Breast epithelium (tissue), 4 donors: ENCODE data around the gene RSU1. TPM values are rescaled to one million over a fixed set of nuclear protein-coding genes. Genes with fewer than 3 reads are reported as not detected.

ENCODE experiments used
- DNase-seq, 2 donors: peaks; one replicate each; pipeline ENCODE4 v3.0.0-alpha.2; 2019; ENCODE audit warnings: low spot score in 2 of 2
- H3K27ac ChIP-seq, 2 donors: fragments of 200-600 bp; sonication (generic) in 1 of 2; one replicate each; pipeline ENCODE4 v1.5.1; 2016 to 2019; ENCODE audit warnings: mild to moderate bottlenecking in 1 of 2
- H3K27me3 ChIP-seq, 2 donors: fragments of 200-600 bp; sonication (generic) in 1 of 2; one replicate each; pipeline versions ENCODE4 v1.5.1 to v1.6.0; 2017 to 2019; ENCODE audit warnings: control low read depth in 1 of 2, mild to moderate bottlenecking in 1 of 2
- H3K36me3 ChIP-seq: fragments of 200-600 bp; one replicate; pipeline ENCODE4 v1.5.1; 2019
- H3K4me1 ChIP-seq, 2 donors: fragments of 200-600 bp; sonication (generic); one replicate each; pipeline ENCODE4 v1.5.1; 2016 to 2019; ENCODE audit warnings: control low read depth in 1 of 2
- H3K4me3 ChIP-seq, 3 donors: fragments of 200-600 bp; sonication (generic); 1 replicate in 2 of 3; 2 replicates in 1 of 3; pipeline ENCODE4 v1.5.1; 2016 to 2019; ENCODE audit warnings: mild to moderate bottlenecking in 3 of 3, moderate library complexity in 2 of 3
- H3K9me3 ChIP-seq, 2 donors: fragments of 200-600 bp; sonication (generic) in 1 of 2; one replicate each; pipeline ENCODE4 v1.5.1; 2016 to 2019; ENCODE audit warnings: control low read depth in 1 of 2
- POLR2A ChIP-seq: fragments of 450-650 bp; IDR thresholded peaks from one replicate; pipeline ENCODE4 v1.6.1; 2016; ENCODE audit warnings: antibody characterized with exemption, mild to moderate bottlenecking, moderate library complexity
- POLR2AphosphoS5 ChIP-seq, 3 donors: sonication (generic); formaldehyde crosslinking; IDR thresholded peaks; one replicate each; pipeline ENCODE4 v1.6.1; 2017; ENCODE audit warnings: antibody characterized with exemption in 3 of 3
- intact Hi-C: fragments of 100-400 bp; cut with DNase I; formaldehyde crosslinking; loops from one replicate; pipeline ENCODE4 v1.15.1; 2023; ENCODE audit warnings: low total_unique reads
- total RNA-seq, 3 donors: library from RNA; depleted of rRNA; stranded (reverse); fragments of >200 nt; gene quantifications; one replicate each; pipeline ENCODE4 v1.1.0, GENCODE V29; 2016
- TF ChIP-seq, protein P1 (sequence below), 3 donors: fragments of 450-650 bp; IDR thresholded peaks; one replicate each; pipeline ENCODE4 v1.5.1; 2016 to 2017; ENCODE audit warnings: antibody characterized with exemption in 3 of 3, mild to moderate bottlenecking in 3 of 3, moderate library complexity in 3 of 3

RSU1 gene
- total RNA-seq, 3 donors from 2014 or later: 60.9 to 74.1 (median 63.6) TPM

DNA sequence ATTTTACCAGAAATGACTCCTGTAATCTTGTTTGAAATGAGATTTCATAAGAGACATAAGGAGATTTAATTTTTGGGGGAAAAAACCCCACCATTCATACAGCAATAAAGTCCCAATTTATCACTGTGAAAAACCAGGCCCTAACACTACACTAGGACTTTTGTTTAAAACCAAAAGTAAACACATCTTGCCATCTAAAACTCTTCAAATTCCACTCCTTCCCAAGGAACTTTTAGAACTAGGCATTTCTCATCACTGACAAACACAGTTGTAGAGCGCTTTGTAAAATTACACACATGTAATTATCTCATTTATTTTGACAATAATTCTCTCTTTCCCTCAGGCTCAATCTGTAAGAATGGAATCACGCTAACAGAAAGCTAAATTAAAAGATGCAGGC is 167.5 kb downstream of the RSU1 start:
- Histone ChIP-seq H3K4me3 (no peak overlapping the region), H3K4me1 (no peaks in the 10 kb centered on the region), H3K27ac (no peak overlapping the region), H3K36me3 (no peaks in the 10 kb centered on the region), H3K27me3 (no peaks in the 10 kb centered on the region), H3K9me3 (no peaks in the 10 kb centered on the region)
- TF ChIP-seq POLR2A (no peak), POLR2AphosphoS5 (IDR thresholded peaks at IDR 0.05) (no peak)
- no peak for DNase-seq
- intact Hi-C loops: no loop called here

DNA sequence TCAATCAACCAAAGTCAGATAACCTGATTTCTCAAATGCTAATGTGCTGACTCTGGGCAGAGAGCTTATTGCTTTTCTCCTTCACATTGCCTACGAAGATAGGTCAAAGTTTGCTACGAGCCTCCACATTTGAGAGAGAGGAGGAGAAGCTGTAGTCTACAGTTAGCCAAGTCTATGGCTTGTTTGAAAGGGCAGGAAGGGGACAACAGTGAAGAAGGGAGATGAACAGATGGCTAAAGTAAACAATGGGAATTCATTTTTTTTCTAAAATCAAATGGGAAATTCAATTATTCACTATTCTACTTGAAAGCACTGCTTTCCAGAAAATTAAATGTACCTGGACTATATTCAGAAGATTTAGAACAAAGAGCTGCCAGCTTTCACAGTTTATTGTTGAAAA is 168.9 kb downstream of the RSU1 start:
- Histone ChIP-seq H3K27ac (no peak overlapping the region), H3K27me3 (no peaks in the 10 kb centered on the region), H3K4me3 (no peak overlapping the region), H3K4me1 (no peaks in the 10 kb centered on the region), H3K9me3 (no peaks in the 10 kb centered on the region), H3K36me3 (no peaks in the 10 kb centered on the region)
- DNase-seq: no peak
- TF ChIP-seq, protein P1, sequence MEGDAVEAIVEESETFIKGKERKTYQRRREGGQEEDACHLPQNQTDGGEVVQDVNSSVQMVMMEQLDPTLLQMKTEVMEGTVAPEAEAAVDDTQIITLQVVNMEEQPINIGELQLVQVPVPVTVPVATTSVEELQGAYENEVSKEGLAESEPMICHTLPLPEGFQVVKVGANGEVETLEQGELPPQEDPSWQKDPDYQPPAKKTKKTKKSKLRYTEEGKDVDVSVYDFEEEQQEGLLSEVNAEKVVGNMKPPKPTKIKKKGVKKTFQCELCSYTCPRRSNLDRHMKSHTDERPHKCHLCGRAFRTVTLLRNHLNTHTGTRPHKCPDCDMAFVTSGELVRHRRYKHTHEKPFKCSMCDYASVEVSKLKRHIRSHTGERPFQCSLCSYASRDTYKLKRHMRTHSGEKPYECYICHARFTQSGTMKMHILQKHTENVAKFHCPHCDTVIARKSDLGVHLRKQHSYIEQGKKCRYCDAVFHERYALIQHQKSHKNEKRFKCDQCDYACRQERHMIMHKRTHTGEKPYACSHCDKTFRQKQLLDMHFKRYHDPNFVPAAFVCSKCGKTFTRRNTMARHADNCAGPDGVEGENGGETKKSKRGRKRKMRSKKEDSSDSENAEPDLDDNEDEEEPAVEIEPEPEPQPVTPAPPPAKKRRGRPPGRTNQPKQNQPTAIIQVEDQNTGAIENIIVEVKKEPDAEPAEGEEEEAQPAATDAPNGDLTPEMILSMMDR (IDR thresholded peaks at IDR 0.05): no peak
- TF ChIP-seq POLR2AphosphoS5 (IDR thresholded peaks at IDR 0.05): no peak
- intact Hi-C loops: no loop called here

DNA sequence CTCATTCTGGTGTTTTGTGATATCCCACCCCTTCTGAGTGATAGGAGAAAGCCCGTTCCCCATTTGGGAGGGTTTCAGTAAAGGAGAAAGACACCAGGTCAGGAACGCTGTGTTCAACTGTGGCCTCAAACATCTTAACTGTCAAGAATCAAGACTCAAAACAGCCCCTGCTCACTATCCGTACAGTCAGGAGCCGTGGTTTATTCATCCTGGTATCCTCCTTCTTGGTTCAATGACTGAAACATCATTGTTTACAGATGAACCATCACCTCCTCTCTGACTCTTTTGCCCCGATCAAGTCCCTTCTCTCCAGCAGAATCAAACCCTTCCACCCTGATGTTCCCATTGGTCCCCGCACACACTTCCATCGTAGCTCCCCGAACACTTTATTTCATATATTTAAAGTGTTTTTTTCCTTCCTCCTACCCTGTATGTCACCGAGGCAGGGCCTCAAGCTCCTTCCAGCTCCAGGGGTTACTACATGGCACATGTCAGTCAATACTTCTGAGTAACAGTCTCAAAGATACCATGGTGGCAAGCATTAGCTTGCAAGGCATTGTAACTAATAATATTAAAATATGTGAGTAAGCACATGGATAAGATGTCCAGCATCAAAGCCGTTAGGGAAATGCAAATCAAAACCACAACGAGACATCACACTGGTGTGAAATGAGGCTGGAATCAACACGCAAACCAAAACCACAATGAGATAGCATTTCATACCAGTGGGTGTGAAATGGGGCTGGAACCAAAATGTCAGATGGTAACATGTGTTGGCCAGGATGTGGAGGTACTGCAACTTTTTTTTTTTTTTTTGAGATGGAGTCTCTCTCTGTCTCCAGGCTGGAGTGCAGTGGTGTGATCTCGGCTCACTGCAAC is 170.8 kb downstream of the RSU1 start:
- Histone ChIP-seq H3K27me3 (no peaks in the 10 kb centered on the region), H3K27ac (no peak overlapping the region), H3K4me3 (no peak overlapping the region), H3K36me3 (no peaks in the 10 kb centered on the region), H3K4me1 (no peaks in the 10 kb centered on the region), H3K9me3 (no peaks in the 10 kb centered on the region)
- no peak for TF ChIP-seq POLR2A
- TF ChIP-seq, protein P1 (IDR thresholded peaks at IDR 0.05): no peak
- no peak for TF ChIP-seq POLR2AphosphoS5 (IDR thresholded peaks at IDR 0.05)
- no peak for DNase-seq
- intact Hi-C loops: no loop called here

DNA sequence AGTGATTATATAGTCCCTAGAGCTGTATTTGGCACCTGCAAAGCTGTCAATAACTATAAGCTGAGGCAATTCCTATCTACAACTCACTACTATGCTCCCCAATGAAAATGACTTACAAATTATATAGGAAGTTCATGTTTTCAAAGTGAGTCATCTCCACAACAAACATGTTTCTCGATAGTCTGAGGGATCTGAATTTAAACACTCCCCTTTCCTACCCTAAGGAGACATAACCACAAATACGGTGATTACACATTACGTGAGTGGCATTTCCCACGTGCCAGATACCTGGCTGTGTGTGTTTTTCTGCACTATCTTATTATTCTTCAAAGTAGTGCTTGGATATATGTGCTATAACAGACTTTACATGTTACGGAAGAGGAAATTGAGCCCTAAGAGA is 173.1 kb downstream of the RSU1 start:
- Histone ChIP-seq H3K9me3 (no peaks in the 10 kb centered on the region), H3K27ac (no peak overlapping the region), H3K27me3 (no peaks in the 10 kb centered on the region), H3K36me3 (no peaks in the 10 kb centered on the region), H3K4me1 (no peaks in the 10 kb centered on the region), H3K4me3 (no peak overlapping the region)
- intact Hi-C loops: no loop called here
- DNase-seq: no peak
- TF ChIP-seq, protein P1 (IDR thresholded peaks at IDR 0.05): no peak
- TF ChIP-seq POLR2A (no peak), POLR2AphosphoS5 (IDR thresholded peaks at IDR 0.05) (no peak)

DNA sequence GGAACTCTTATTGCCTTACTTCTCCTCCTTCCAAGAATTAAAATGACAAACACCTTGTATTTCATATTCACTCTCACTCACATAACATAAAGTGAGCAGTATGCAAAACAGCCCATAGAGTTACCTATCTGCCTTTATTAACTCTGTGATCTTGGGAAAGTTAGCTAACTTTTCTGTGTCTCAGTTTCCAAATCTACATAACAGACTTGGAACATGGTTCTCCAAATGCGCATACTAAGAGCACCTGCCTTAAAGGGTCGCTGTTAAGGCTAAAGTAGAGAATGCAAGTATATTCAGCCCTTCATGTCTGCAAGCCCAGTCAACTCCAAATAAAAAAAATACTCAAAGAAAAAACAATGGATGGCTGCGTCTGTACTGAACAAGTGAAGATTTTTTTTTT is 173.7 kb downstream of the RSU1 start:
- no peaks in the 10 kb centered on the region for H3K4me1 ChIP-seq
- TF ChIP-seq, protein P1 (IDR thresholded peaks at IDR 0.05): no peak
- no peak for TF ChIP-seq POLR2AphosphoS5 (IDR thresholded peaks at IDR 0.05)
- no peak for TF ChIP-seq POLR2A
- no peaks in the 10 kb centered on the region for H3K27me3 ChIP-seq
- intact Hi-C loops: no loop called here
- H3K4me3 ChIP-seq: no peak overlapping the region
- no peak for DNase-seq
- no peaks in the 10 kb centered on the region for H3K36me3 ChIP-seq
- no peak overlapping the region for H3K27ac ChIP-seq
- no peaks in the 10 kb centered on the region for H3K9me3 ChIP-seq
